Sigmoid colon (tissue), 7 donors: ENCODE data around the gene CEP170. TPM values are rescaled to one million over a fixed set of nuclear protein-coding genes. Genes with fewer than 3 reads are reported as not detected.
A peak's percentile ranks its signal among the peaks of the same experiment; 100 is the strongest.

Source experiments
- DNase-seq: peaks from one replicate; pipeline ENCODE4 v3.0.0-alpha.2; 2019
- H3K27ac ChIP-seq, 4 donors: fragments of 200-600 bp; sonication (generic); one replicate each; pipeline ENCODE4 v1.5.1; 2016 to 2019; ENCODE audit warnings: mild to moderate bottlenecking in 1 of 4
- H3K27me3 ChIP-seq, 3 donors: fragments of 200-600 bp; sonication (generic); one replicate each; pipeline ENCODE4 v1.5.1; 2019; ENCODE audit warnings: mild to moderate bottlenecking in 1 of 3
- H3K36me3 ChIP-seq, 4 donors: fragments of 200-600 bp; sonication (generic); one replicate each; pipeline ENCODE4 v1.5.1; 2016 to 2019
- H3K4me1 ChIP-seq, 4 donors: fragments of 200-600 bp; sonication (generic); one replicate each; pipeline ENCODE4 v1.5.1; 2017 to 2019
- H3K4me3 ChIP-seq, 4 donors: fragments of 200-600 bp; sonication (generic); one replicate each; pipeline ENCODE4 v1.5.1; 2017 to 2019; ENCODE audit warnings: mild to moderate bottlenecking in 2 of 4, moderate library complexity in 1 of 4
- H3K9me3 ChIP-seq, 4 donors: fragments of 200-600 bp in 3 of 4; sonication (generic) in 3 of 4; one replicate each; pipeline versions ENCODE4 v1.5.1 to v1.6.1; 2013 to 2019
- CTCF ChIP-seq, 4 experiments: fragments of 450-650 bp in 3 of 4; fragments of 200-600 bp in 1 of 4; IDR thresholded peaks; one replicate each; pipeline ENCODE4 v1.5.1; 2016 to 2019; ENCODE audit warnings: antibody characterized with exemption in 4 of 4, mild to moderate bottlenecking in 3 of 4, moderate library complexity in 2 of 4
- EP300 ChIP-seq, 4 donors: sonication (generic); formaldehyde crosslinking; IDR thresholded peaks; one replicate each; pipeline ENCODE4 v1.6.1; 2017; ENCODE audit warnings: antibody characterized with exemption in 4 of 4
- POLR2A ChIP-seq, 2 donors: fragments of 450-650 bp; IDR thresholded peaks; one replicate each; pipeline ENCODE4 v1.6.1; 2016; ENCODE audit warnings: antibody characterized with exemption in 2 of 2, mild to moderate bottlenecking in 2 of 2, moderate library complexity in 2 of 2
- POLR2AphosphoS5 ChIP-seq, 4 donors: sonication (generic); formaldehyde crosslinking; IDR thresholded peaks; one replicate each; pipeline ENCODE4 v1.6.1; 2017; ENCODE audit warnings: antibody characterized with exemption in 4 of 4
- WGBS, 2 donors: extraction: QIAGEN DNeasy Blood & Tissue Kit; methylation state at CpG; one replicate each; pipeline ENCODE4 v1.1.7; 2013; 5-methylcytosine and 5-hydroxymethylcytosine counted together
- intact Hi-C: fragments of 100-400 bp; cut with DNase I; formaldehyde crosslinking; loops from one replicate; pipeline ENCODE4 v1.15.1; 2023
- polyA plus RNA-seq, 3 donors: library from polyadenylated mRNA; stranded (reverse); fragments of 200-250 nt; gene quantifications; one replicate each; pipeline ENCODE4 v1.2.3, GENCODE V29; 2013
- total RNA-seq, 4 donors: library from RNA; depleted of rRNA; stranded (reverse); fragments of >200 nt; gene quantifications; one replicate each; pipeline ENCODE4 v1.1.0, GENCODE V29; 2016
- donor health status: healthy with polysubstance abuse.
- donor health status: Bipolar disorder and iron deficiency.
- donor health status: healthy.

CEP170 gene
- total and polyA plus RNA-seq, 7 donors, result 4.6 to 46.3 (median 27.6) TPM

GRCh38 chr1:243267471-243267880 is 12.4 kb upstream of the CEP170 start:
- intact Hi-C loops, result no loop called here
- DNase-seq, result no peak
- Histone ChIP-seq H3K4me1 (peaks cover 0 to 18% (median 4%) of the 10 kb centered on the region in 4 donors), H3K27me3 (no peaks in the 10 kb centered on the region), H3K9me3 (no peaks in the 10 kb centered on the region), H3K27ac (peak overlapping the region in 1 of 4 donors; percentile 8), H3K36me3 (peaks cover 0 to 11% (median 0%) of the 10 kb centered on the region in 4 donors), H3K4me3 (no peak overlapping the region)
- no peak for TF ChIP-seq POLR2AphosphoS5 (IDR thresholded peaks at IDR 0.05)
- TF ChIP-seq POLR2A (IDR thresholded peaks at IDR 0.05), result no peak
- no peak for TF ChIP-seq EP300 (IDR thresholded peaks at IDR 0.05)
- TF ChIP-seq CTCF (IDR thresholded peaks at IDR 0.05), result no peak
- 82 to 95% methylated on average over 10 of the region's 10 CpGs for WGBS, 2 donors

DNA sequence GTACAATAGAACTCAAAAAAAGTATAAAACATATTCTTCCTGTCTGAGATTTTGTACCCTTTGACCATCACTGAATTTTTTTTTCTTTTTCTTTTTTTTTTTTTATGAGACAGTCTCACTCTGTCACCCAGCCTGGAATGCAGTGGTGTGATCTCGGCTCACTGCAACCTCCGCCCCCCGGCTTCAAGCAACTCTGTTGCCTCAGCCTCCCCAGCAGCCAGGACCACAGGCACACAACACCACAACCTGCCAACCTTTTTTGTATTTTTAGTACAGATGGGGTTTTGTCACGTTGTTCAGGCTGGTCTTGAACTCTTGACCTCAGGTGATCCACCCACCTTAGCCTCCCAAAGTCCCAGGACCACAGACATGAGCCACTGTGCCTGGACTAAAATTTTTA is 11.2 kb upstream of the CEP170 start:
- no peak for DNase-seq
- Histone ChIP-seq H3K9me3 (no peaks in the 10 kb centered on the region), H3K27me3 (no peaks in the 10 kb centered on the region), H3K4me1 (peaks cover 0 to 18% (median 4%) of the 10 kb centered on the region in 4 donors), H3K4me3 (no peak overlapping the region), H3K27ac (no peak overlapping the region), H3K36me3 (no peaks in the 10 kb centered on the region)
- TF ChIP-seq POLR2AphosphoS5 (IDR thresholded peaks at IDR 0.05) (no peak), EP300 (IDR thresholded peaks at IDR 0.05) (no peak), CTCF (IDR thresholded peaks at IDR 0.05) (no peak), POLR2A (IDR thresholded peaks at IDR 0.05) (no peak)
- intact Hi-C loops, result no loop called here
- 93 to 96% methylated on average over 4 of the region's 4 CpGs for WGBS, 2 donors

GRCh38 chr1:243264717-243265116 is 9.6 kb upstream of the CEP170 start:
- H3K4me1 ChIP-seq, result peaks cover 0 to 18% (median 4%) of the 10 kb centered on the region in 4 donors
- intact Hi-C loops, result no loop called here
- no peak for DNase-seq
- H3K27me3 ChIP-seq, result no peaks in the 10 kb centered on the region
- no peaks in the 10 kb centered on the region for H3K9me3 ChIP-seq
- no peak overlapping the region for H3K4me3 ChIP-seq
- H3K27ac ChIP-seq, result peak overlapping the region in 2 of 4 donors; percentile 7 to 45
- TF ChIP-seq POLR2AphosphoS5 (IDR thresholded peaks at IDR 0.05) (peak in 2 of 4 donors; percentile 10 to 57), CTCF (IDR thresholded peaks at IDR 0.05) (no peak)
- no peaks in the 10 kb centered on the region for H3K36me3 ChIP-seq
- 70 to 84% methylated on average over 2 of the region's 2 CpGs for WGBS, 2 donors

DNA sequence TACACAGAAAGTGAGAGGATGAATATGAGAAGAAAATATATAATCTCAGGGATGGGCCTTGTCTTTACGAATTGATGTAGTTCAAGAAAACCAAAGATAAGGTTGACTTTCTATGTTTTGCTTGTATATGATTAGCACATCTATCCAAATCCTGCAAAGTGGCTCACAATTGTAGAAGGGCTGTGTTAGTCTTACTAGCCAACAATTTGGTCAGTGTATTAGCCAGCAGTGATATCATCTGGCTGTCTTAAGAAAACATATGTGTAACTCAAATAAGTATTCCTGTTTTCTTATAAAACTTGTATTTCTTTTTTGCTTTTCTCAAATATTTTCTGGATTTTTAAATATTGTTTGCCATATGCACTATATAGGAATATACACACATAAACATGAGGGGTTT is 6.3 kb upstream of the CEP170 start:
- TF ChIP-seq CTCF (IDR thresholded peaks at IDR 0.05) (no peak), POLR2AphosphoS5 (IDR thresholded peaks at IDR 0.05) (no peak), POLR2A (IDR thresholded peaks at IDR 0.05) (no peak), EP300 (IDR thresholded peaks at IDR 0.05) (no peak)
- no peaks in the 10 kb centered on the region for H3K9me3 ChIP-seq
- intact Hi-C loops, result no loop called here
- H3K4me1 ChIP-seq, result peaks cover 0 to 31% (median 13%) of the 10 kb centered on the region in 4 donors
- 96 to 97% methylated on average over 1 of the region's 1 CpG for WGBS, 2 donors
- no peak overlapping the region for H3K4me3 ChIP-seq
- H3K27ac ChIP-seq, result peak overlapping the region in 1 of 4 donors; percentile 22
- no peaks in the 10 kb centered on the region for H3K36me3 ChIP-seq
- DNase-seq, result no peak
- H3K27me3 ChIP-seq, result no peaks in the 10 kb centered on the region

GRCh38 chr1:243260221-243260880 is 5.3 kb upstream of the CEP170 start:
- H3K27ac ChIP-seq, result peak overlapping the region in 1 of 4 donors; percentile 22
- 65 to 71% methylated on average over 4 of the region's 4 CpGs for WGBS, 2 donors
- no peak for TF ChIP-seq EP300 (IDR thresholded peaks at IDR 0.05)
- TF ChIP-seq POLR2A (IDR thresholded peaks at IDR 0.05), result no peak
- no peak for TF ChIP-seq CTCF (IDR thresholded peaks at IDR 0.05)
- no peak for TF ChIP-seq POLR2AphosphoS5 (IDR thresholded peaks at IDR 0.05)
- no peak for DNase-seq
- intact Hi-C loops, result no loop called here
- H3K27me3 ChIP-seq, result no peaks in the 10 kb centered on the region
- peaks cover 0 to 33% (median 14%) of the 10 kb centered on the region in 4 donors for H3K4me1 ChIP-seq
- H3K36me3 ChIP-seq, result no peaks in the 10 kb centered on the region
- H3K9me3 ChIP-seq, result no peaks in the 10 kb centered on the region
- no peak overlapping the region for H3K4me3 ChIP-seq
